Femur (tissue), 1 donor: ENCODE measurements around the gene TUBA3E.
"Not testable (repeated sequence)": the region's sequence is repeated elsewhere in the genome, so short reads cannot be mapped to it uniquely, and the experiment has no call there.

ENCODE experiments used
- DNase-seq: peaks from one replicate; pipeline ENCODE4 v3.0.0-alpha.2; 2017

TUBA3E gene

DNA sequence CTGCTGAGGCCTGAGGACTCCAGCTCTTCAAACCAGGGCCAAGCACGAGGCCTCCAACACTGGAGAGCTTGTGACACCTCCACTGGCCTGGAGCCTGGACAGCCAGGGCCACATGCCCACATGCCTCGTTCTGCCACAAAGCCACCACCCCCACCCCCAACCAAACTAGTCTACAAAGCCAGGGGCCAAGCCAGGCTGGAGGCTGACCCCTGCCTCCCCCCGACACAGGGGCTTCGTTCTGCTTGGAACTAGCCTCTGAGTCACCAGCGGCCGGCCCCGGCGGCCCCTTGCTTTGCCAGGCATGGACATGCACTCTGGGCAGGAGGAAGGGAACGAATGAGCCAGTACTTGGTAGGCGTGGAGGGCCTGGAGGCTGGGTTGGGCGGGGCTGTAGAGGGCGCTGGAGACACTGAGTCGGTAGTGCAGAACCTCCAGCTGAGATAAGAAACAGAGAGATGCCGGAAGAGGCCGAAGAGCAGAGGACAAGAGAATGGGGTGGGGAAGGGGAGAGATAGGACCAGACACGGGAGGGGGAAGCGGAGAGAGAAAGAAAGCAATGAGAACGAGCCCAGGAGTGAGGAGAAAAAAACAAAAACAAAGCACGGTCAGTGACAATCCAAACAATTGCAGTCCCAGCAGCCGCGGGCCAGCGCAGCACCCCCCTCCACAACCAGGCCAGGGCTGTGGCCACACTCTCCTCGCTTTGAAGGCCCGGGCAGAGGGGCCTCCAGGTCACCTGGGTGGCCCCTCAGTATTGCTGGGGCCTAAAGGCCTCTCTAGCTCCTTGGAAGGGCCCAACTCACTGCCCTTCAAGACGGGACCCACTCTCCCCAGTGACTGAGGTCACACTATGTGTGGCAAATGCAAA lies 37.2 kb downstream of the TUBA3E start:
- not testable (repeated sequence) for DNase-seq

DNA sequence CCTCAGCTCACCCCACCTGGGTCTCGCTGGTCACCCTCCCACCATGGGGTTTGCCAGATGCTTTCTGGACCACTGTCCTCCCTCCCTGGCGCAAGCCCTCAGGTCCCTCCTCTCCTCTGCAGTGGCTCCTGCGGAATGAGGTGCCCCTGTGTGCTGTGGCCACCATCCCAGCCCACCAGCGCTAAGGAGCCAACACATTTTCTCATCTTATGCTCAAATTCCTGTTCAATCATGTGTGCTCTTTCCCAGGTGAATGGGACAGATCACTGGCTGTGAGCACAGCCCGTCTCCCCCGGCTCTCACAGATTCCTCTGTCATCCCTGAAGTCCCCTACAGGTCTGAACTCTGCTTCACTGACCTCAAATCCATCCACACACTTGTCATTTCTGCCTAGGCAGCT lies 38.1 kb downstream of the TUBA3E start:
- DNase-seq = no peak

DNA sequence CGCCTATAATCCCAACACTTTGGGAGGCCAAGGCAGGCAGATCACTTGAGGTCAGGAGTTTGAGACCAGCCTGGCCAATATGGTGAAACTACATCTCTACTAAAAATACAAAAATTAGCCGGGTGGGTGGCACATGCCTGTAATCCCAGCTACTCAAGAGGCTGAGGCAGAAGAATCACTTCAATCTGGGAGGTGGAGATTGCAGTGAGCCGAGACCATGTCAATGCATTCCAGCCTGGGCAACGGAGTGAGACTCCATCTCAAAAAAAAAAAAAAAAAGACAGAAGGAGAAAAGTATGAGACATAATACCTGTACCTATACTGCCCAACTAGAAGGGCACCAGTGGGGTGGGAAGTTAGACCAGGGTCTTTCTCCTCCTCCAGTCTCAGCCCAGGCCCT lies 38.9 kb downstream of the TUBA3E start:
- not testable (repeated sequence) for DNase-seq

DNA sequence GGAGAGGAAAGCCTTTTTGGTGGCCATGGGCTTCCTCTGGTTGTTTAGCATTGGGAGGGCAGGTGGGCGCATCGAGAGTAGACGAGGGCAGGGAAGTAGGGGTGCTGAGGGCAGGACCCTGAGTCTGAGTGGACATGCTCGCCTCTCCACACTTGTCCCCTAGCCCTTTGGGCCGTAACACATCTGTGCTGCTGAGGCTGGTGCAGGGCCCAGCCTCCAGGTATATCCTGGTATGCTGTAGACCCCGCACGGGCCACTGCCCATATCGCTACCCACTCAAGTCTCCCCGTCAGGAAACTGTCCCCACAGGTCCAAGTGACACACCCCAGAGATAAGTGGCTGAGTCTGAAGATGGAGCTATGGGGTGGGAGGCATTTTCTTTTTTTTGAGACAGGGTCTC lies 39.6 kb downstream of the TUBA3E start:
- no peak for DNase-seq

DNA sequence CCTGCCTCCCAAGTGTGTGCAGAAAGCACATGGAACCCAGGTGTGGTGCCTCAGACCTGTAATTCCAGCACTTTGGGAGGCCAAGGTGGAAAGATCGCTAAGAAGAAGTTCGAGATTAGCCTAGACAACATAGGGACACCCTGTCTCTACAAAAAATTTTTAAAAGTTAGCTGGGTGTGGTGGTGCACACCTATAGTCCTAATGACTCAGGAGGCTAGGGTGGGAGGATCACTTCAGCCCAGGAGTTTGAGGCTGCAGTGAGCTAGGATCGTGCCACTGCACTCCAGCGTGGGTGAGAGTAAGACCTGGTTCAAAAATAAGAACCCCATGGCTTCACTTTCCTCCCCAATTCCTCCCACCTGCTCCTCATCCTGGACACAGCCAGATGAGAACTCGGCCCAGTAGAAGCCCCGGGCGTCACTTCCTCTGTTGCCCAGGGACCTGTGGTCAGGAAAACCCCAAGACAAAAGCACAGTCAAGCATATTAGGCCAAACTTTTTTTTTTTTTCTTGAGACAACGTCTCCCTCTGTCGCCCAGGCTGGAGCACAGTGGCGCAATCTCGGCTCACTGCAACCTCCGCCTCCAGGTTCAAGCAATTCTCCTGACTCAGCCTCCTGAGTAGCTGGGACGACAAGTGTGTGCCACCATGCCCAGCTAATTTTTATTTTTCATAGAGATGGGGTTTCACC lies 40.3 kb downstream of the TUBA3E start:
- DNase-seq = not testable (repeated sequence)

DNA sequence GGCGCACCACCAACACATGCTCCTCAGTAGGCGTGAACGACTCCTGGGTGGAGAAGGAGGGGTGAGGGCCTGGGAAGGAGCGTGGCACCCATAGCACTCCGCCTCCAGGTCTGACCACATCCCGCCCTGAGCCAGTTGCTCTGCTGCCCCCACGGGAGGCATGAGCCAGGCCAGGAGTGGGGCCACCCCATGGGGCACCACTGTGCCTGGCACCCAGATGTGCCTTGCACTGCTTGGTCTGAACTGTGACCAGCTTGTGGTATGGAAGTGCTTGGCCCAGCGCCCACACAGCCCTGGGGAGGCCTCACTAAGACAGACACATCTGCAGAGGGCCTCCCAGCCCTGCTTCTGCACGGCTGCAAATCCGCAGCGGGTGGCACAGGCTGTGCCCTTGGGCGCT lies 40.9 kb downstream of the TUBA3E start:
- not testable (repeated sequence) for DNase-seq

DNA sequence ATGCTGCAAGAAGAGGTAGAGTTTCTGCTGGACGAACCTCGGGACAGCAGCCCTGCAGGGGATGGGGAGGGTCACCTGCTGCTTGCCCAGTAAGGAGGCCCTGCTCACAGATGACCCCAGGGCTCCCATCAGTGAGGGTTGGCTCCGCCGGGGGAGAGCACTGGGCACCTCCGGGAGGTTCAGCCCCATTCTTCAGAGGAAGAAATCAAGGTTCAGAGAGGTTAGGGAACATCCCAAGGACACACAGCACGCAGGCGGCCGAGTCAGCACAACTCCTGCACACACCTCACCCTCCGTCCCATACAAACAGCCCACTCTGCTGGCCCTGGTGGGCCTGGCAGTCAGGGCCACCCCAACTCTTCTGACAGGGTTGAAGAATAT lies 41.6 kb downstream of the TUBA3E start:
- DNase-seq = no peak

DNA sequence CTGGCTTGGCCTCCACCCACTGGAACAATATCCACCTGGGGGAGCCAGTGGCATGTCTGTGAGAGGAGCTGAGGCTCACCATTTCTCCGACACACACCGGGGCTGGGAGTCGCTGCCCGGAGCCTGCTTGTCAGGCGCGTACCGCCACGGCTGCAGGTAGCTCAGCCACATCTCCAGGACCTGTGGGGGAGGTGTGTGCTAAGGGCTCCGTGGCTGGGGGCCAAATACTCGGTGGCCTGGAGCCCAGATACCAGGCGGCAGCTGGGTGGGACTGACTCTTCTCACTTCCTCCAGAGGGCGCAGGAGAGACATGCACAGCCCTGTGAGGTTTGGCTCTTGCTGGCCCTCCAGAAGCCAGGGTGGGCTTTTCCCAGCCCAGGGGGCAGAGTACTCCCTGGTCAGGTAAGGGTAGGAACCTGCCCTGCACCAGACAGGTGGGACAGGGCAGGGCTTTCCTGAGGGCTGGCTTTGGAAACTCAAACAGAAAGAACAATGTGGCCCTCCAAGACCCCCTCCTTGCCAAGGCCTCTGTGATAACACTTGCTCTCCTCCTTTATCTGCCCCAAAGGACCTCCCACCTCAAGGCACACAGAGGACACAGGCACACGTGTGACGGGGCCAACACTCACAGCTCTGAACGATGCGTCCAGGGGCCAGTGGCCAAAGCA lies 42.1 kb downstream of the TUBA3E start:
- not testable (repeated sequence) for DNase-seq

DNA sequence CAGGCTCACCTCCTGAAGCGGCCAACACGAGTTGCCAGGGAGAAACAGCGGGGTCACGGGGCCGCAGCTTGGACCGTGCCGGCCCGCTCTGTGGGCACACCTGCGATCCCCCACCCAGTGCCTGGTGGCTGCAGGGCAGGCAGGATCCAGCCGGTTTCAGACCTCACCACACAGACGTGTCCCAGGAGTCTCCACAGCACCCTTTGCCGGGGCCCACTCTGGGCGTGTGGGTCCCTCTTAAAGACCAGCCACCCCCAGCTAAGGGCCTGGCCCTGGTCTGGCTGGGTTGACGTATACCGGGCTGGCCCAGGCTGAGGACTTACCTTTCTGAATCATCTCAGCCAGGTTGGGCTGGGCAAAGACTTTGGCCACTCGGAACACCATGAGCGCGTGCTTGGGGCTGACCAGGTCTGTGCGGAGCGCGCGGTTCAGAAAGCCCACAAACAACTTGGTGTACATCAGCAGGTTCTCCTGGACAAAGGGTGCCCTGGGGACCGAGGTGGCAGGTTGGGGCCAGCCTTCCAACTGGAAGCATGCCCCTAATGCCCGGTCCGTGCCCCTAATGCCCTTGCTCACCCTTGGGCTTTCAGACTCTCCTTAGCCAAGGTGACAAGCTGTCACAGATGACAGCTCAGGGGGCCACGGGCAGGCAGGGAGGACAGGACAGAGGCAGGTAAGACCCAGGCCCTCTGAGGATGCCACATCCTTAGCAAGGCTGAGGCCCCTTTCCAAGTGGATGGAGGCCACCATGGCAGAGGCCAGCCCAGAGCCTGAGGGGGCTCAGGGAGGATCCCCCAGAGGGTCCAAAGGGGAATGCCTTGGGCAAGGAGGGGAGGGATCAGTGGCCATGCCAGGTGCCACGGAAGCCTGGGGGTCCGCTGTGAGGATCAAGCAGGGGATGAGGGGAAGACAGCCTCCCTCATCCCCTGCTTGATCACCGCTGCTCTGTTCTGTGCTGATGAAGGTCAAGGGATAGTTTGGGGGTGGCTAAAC lies 43.2 kb downstream of the TUBA3E start:
- DNase-seq = no peak

DNA sequence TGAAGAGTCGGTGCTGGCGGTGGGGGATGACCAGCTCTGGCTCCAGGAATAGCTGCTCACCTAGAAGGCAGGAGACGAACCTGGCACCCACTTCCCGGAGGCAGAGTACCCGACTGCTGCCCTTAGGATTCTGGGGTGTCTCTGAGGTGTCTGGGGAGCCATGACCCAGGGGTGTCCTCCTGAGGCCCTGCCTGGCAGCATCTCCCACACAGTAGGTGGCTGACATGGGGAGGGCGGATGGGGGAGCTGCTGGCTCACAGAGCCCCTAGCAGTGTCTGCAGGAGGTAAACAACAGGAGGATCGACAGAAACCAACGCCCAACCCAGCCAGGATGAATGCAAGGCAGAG lies 43.8 kb downstream of the TUBA3E start:
- DNase-seq = not testable (repeated sequence)

DNA sequence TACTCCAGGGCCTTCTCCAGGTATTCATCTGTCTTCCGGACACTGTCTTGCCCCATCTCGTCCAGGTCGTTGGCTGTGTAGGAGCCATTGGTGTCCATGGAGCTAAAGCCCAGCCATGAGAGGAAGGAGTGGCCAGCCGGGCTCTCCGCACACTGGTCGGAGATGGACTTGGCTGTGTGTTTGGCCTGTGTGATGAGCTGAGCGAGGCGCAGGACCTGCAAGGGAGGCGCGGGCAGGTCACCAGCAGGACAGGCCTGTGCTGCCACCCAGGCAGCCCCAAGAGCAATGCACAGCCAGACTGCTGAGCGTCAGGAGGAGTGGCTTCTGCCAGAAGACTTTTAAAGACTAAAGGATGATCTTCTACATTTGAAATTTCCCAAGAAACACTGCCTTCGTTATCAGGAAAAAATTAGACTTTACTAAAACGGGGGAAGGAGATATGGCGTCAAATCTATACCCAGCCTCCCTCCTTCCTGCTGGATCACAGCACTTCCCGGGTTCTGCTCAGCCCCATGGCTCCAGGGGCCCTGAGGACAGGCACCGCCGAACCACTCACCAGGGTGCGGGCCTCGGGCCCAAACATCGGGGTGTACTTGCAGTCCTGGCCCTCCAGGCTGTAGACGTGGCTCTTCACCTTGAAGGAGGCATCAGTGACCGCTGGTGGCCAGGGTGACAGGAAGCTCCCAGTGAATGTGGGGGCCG lies 44.4 kb downstream of the TUBA3E start:
- DNase-seq = not testable (repeated sequence)

DNA sequence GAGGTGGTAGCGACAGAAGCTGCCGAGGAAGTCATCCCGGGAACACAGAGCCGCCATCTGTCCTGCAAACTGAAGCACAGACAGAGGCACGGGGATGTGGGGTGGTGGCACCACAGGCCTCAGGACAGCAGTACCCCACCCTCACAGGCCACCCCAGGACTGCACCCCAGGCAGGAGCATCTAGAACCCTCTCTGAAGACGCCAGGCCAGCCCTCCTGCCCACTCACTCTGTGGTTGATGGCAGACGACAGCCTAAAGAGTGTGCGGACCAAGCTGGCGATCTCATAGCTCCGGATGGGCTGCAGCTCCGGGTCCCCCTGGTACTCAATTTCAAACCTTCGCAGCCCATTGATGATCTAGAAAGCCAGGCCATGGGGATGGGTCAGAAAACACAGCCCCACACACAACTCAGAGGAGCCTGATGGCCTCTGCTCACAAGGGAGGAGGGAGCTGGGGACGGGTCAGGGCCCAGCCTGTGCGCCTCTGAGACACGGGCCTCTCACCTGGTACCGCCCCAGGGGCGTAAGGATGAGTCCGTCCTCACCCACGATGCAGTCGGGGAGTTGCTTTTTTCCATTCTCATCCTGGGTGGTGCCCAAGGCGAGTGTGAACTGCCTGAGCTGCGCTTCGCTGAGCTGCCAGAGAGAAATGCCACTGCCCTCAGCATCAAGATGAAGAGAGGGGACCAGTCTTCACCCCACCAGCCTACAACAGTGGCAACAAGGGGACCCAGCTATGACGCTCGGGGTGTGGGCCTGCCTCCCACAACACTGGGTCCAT lies 45.2 kb downstream of the TUBA3E start:
- no peak for DNase-seq

DNA sequence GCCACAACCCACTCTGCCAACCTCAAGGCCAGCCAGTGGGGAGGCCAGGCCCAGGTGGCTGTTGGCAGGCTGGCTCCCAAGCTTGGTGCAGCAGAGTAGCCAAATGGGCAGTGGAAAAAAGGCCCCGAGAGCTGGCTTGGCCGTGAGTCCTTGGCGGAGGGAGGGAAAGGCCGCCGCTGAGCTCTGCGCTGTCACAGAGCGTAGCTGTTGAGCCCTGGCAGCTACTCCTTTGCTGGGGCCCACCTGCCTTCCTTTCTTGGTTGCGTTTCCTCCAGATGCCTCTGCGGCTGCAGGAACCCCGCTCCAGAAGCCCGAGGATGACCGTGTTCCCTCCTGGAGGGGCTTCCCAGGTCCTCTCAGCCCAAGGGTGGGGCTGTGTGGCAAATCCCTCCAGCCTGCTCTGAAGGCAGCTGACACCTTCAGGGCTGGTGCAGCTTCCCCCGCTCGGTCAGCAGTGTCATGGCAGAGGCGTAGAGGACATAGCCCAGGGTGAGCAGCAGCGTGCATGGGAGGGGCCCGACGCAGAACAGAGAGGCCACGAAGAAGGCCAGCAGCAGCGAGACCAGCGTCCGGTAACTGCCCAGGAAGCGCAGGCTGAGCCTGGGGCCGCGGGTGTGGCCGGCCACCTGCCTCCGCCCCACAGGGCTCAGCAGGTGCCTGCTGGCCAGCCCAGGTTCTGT lies 46.0 kb downstream of the TUBA3E start:
- not testable (repeated sequence) for DNase-seq

DNA sequence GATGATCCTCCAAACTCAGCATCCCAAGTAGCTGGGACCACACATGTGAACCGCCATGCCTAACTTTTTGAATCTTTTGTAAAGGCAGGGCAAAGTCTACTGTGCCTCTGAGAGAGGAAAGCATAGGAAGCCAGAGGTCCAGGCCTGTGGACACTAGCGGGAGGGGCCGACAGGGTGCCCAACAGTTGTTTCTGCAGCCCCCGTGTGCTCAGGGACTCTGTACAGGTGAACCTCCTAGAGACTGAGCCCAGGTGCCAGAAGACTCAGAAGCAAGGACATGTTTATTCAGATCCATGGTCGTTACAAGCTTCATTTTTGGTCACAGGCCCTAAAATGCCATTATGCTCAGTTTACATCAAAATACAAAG lies 47.1 kb downstream of the TUBA3E start:
- DNase-seq = not testable (repeated sequence)

DNA sequence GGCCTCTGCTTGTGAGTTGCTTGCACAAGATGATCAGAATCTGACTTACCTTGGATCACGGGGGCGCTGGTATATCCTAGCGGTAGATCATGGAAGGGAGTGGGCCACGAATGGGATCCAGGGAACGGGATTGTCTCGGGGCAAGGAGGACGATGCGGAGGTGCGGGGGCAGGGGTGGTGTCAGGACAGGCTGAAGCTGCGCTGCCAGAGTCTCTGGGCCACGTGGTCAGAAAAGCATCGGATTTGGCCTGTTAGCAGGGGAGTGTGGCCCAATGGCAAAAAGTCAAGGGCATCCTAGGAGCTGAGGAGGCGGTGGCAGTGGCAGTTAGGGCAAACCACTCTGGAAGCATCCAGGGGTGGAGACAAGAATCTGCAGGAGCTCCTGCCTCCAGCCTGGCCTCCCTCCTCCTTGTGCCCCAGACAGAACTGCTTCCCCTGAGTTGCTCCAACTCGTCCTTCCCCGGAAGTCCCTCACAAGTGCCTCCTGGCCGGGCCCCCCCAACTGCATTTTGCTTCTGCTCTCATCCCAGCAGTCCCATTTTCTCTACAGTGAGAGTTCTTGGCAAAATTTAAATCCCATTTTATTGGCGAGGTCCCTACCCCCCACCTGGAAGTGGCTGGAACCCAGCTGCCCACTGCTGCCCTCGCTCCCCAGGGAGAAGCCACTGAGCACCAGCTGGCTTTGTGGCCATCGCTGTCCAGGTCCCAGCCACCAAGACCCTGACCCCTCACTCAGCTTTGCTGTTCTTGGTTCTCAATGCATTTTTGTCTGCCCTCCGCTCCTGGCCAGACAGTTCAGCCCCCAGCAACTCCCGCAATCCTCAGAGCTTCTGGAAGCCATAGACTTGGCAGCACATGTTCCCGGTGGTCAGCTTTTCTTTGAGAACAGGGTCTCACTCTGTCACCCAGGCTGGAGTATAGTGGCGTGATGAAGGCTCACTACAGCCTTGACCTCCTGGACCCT lies 47.8 kb downstream of the TUBA3E start:
- no peak for DNase-seq

DNA sequence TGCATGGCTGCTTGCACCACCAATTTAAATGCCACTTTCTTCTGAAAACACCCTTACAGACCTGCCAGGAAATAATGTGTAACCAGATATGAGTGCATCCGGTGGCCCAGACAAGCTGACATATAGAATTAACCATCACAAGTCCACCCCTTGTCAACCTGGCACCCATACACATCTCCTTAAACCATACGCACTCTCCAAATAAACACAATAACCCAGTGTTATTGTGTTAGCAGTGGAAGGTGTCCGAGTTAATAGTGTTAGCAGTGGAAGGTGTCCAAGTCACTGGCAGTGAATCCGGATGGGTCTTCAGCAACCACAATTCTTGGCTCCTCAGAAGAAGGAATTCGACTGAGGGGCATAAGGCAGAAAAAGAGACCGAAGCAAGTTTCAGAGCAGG lies 49.7 kb downstream of the TUBA3E start:
- DNase-seq = not testable (repeated sequence)

DNA sequence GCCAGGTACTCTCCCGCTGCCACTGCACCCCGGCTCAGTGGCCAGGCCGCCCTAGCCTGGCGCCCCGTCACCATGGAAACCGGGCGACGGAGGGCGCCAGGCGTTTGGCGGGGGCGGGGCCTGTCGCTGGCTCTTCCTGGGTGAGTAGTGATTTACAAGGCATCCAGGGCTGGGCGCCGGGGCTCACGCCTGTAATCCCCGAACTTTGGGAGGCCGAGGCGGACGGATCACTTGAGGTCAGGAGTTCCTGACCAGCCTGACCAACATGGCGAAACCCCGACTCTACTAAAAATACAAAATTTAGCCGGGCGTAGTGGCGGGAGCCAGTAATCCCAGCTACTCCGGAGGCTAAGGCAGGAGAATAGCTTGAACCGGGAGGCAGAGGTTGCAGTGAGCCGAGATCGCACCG lies 53.2 kb downstream of the TUBA3E start, which contains the start of gene CCDC74B:
Gene CCDC74B (minus strand): TSS at position 107 of the 409 bp plus-strand sequence. CDS start 116 bp downstream, outside the sequence.
- not testable (repeated sequence) for DNase-seq

DNA sequence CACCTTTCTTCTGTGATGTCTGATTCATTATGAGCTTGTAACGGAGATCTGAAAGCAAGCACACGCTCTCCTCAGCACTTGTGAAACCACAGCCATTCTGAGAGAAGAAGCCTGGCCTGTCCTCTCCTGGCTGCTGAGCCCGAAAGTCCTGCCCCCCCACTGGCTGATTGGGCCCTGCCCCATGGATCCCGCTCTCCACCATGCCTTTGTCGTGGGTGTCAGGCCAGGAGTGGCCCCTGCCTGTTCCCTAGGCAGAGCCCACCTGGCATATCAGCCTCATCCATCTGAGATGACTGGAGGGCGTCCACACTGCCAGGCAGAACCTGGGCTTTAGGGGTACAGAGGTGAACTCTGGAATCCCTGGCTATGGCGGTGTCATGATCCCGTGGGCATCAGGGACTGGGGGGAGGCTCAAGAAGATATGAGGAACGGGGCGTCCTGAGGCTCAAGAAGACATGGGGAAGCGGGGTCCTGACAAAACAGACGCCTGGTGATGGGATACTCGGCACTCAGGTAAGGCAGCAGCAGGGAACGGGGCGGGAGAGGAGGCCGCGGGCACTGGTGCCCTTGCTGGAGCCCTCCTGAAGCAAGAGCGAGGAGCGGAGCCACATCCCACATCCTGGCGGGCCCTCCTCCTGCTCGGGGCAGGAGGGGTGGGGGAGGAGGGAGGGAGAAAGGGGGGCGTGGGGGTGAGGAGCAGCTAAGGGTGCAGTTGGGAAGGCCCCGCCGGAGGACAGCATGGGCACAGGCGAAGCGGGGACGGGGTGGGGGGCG lies 54.8 kb downstream of the TUBA3E start:
- not testable (repeated sequence) for DNase-seq
